ENCODE data around the gene QPCTL. TPM values are rescaled to one million over a fixed set of nuclear protein-coding genes. Genes with fewer than 3 reads are reported as not detected.
A peak's percentile ranks its signal among the peaks of the same experiment; 100 is the strongest.

Gene QPCTL
- total and polyA plus RNA-seq, 9 of the 15 experiments (the other 6 are each of a cell fraction or from before 2014, with no cell fraction given) = 0.99 to 31.3 (median 12.7) TPM

DNA sequence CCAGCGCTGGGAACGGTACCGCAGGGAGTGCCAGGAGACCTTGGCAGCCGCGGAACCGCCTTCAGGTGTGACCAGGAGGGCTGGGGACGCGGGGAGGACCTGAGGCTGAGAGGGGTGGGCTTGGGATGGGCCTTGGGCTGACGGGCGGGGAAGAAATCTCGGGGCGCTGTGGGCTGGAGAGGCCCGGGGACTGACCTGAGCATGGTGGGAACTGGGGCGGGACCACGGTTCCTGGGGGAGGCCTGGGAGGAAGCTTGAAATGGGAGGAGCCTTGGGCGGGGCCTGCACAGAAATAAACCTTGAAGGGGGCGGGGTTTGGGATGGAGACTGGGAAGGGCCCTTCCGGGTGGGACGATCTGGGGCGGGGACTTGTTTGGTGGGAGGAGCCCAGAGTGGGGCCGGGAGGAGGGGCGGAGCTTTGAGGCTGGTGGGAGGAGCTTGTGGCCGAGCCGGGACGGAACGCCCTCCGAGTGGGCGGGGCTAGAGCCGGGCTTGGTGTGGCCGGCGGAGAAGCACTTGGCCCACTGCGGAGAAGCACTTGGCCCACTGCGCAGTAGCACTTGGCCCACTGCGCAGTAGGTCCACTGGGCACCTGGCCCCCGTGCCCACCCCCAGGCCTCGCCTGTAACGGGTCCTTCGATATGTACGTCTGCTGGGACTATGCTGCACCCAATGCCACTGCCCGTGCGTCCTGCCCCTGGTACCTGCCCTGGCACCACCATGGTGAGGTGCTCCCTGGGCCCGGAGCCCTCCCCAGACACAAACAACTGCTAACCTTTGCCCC is 21.6 kb upstream of the QPCTL start (continued):
- peak; percentile 81 for TF ChIP-seq HNRNPLL (IDR thresholded peaks at IDR 0.05; ENCODE audit: low read depth, low read length, poor library complexity, severe bottlenecking)
- TF ChIP-seq RCOR1 (IDR thresholded peaks at IDR 0.05; ENCODE audit: borderline replicate concordance in 1 of 2, low read depth in 2 of 2, low read length in 2 of 2) = 0 out of 4 replicates have a peak, but pooled peaks of 1 of the 2 experiments have one; percentile 31
- peak in 1 of 2 experiments; percentile 36; a peak in 1 of 4 replicates for TF ChIP-seq HDAC1 (IDR thresholded peaks at IDR 0.05)
- no peak for TF ChIP-seq PREB (CRISPR knock-in tag; IDR thresholded peaks at IDR 0.05)
- TF ChIP-seq XRCC5 (IDR thresholded peaks at IDR 0.05; ENCODE audit: low read depth, low read length) = no peak
- no peak for TF ChIP-seq TFE3 (CRISPR knock-in tag; IDR thresholded peaks at IDR 0.05)
- no peak for TF ChIP-seq NFIX (CRISPR knock-in tag; IDR thresholded peaks at IDR 0.05; ENCODE audit: low read depth)
- TF ChIP-seq ERF (CRISPR knock-in tag; IDR thresholded peaks at IDR 0.05) = peak; percentile 82; the same call in 1 of the 2 replicates
- no peak for TF ChIP-seq NUFIP1 (IDR thresholded peaks at IDR 0.05; ENCODE audit: partially characterized antibody)
- TF ChIP-seq ZNF766 (CRISPR knock-in tag; conservative IDR thresholded peaks at IDR 0.05) = peak; percentile 99
- no peak for TF ChIP-seq POLR3A (IDR thresholded peaks at IDR 0.05; ENCODE audit: borderline replicate concordance, extremely low read depth, insufficient read depth, insufficient read length)
- TF ChIP-seq ZKSCAN1 (IDR thresholded peaks at IDR 0.05; ENCODE audit: low read depth, low read length) = peak; percentile 3; the same call in 1 of the 2 replicates
- TF ChIP-seq RAD21 (CRISPR knock-in tag; conservative IDR thresholded peaks at IDR 0.05 in 1 of 2, IDR thresholded peaks at IDR 0.05 in 1 of 2) = no peak
- 0 out of 2 replicates have a peak, but pooled peaks have one; percentile 24 for TF ChIP-seq ZBTB2 (IDR thresholded peaks at IDR 0.05)
- TF ChIP-seq FOXJ3 (CRISPR knock-in tag; IDR thresholded peaks at IDR 0.05) = no peak
- no peak for TF ChIP-seq IRF1 (CRISPR knock-in tag; IDR thresholded peaks at IDR 0.05; ENCODE audit: borderline replicate concordance)
- TF ChIP-seq ZNF449 (CRISPR knock-in tag; IDR thresholded peaks at IDR 0.05) = no peak
- no peak for TF ChIP-seq SREBF2 (CRISPR knock-in tag; IDR thresholded peaks at IDR 0.05)
- no peak for TF ChIP-seq HIVEP1 (CRISPR knock-in tag; IDR thresholded peaks at IDR 0.05)

Data from K562 (cell line).